Measurements from ENCODE around the gene AADAC. TPM values are rescaled to one million over a fixed set of nuclear protein-coding genes. Genes with fewer than 3 reads are reported as not detected.
"Not testable (repeated sequence)": the region's sequence is repeated elsewhere in the genome, so short reads cannot be mapped to it uniquely, and the experiment has no call there.

Gene AADAC, protein sequence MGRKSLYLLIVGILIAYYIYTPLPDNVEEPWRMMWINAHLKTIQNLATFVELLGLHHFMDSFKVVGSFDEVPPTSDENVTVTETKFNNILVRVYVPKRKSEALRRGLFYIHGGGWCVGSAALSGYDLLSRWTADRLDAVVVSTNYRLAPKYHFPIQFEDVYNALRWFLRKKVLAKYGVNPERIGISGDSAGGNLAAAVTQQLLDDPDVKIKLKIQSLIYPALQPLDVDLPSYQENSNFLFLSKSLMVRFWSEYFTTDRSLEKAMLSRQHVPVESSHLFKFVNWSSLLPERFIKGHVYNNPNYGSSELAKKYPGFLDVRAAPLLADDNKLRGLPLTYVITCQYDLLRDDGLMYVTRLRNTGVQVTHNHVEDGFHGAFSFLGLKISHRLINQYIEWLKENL
- 1.3 and 1.4 TPM in 2 replicates for total RNA-seq (ENCODE audit: low replicate concordance)
- long read RNA-seq, transcript AADAC-201 (5 exons, 1,642 nt), result major isoform, 12 of 13 reads
- long read RNA-seq, partial matches to known transcripts, result 0 of 13 reads
- long read RNA-seq, other reads (novel, unspliced or antisense), result 1 of 13 reads

DNA sequence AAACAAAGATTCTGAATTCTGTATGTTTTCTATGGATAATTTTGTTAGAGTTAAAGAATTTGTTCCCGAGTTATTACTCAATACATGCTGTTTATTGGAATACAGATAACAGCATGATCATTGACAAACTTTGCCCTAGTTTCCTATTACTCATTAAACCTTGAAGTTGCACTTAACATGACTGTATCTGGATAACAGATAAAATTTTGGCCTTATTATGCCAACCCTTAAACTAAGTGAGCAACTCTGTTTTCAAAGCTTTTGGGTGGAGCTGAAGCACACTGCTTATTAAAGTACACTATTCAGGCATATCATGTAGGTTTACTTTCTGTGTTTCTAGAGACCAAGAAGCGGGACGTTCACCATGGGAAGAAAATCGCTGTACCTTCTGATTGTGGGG is at the start of gene AADAC:
TSS of gene AADAC (plus strand) at position 318 of the 400 bp plus-strand sequence. CDS start at position 365, 47 bp downstream.
- H3K4me1 Mint-ChIP-seq (ENCODE audit: unreplicated experiment), result peaks cover 17% of the 10 kb centered on the region
- H3K9me3 Mint-ChIP-seq, result no peaks in the 10 kb centered on the region
- no peak for TF ChIP-seq CTCF (conservative IDR thresholded peaks at IDR 0.05)
- H3K27ac Mint-ChIP-seq, result no peak within 1 kb of the TSS
- H3K4me3 Mint-ChIP-seq, result no peak within 1 kb of the TSS
- H3K27me3 Mint-ChIP-seq, result no peaks in the 10 kb centered on the region
- no peak for DNase-seq (ENCODE audit: extremely low spot score, unreplicated experiment)
- H3K36me3 Mint-ChIP-seq, result no peaks in the 10 kb centered on the region

DNA sequence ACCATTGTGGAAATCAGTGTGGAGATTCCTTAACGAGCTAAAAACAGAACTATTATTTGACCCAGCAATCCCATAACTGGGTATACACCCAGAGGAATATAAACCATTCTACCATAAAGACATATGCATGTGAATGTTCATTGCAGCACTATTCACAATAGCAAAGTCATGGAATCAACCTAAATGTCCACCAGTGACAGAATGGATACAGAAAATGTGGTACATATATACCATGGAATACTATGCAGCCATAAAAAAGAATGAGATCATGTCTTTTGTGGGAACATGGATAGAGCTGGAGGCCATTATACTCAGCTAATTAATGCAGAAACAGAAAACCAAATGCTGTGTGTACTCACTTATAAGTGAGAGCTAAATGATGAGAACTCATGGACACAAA is 49.2 kb upstream of the AADAC start:
- not testable (repeated sequence) for H3K4me3 Mint-ChIP-seq; H3K4me1 Mint-ChIP-seq (ENCODE audit: unreplicated experiment); DNase-seq (ENCODE audit: extremely low spot score, unreplicated experiment); H3K36me3 Mint-ChIP-seq; H3K9me3 Mint-ChIP-seq; H3K27ac Mint-ChIP-seq; H3K27me3 Mint-ChIP-seq

GRCh38 chr3:151765685-151766084 is 48.2 kb upstream of the AADAC start:
- Mint-ChIP-seq H3K36me3 (no peaks in the 10 kb centered on the region), H3K4me1 (ENCODE audit: unreplicated experiment) (peaks cover 6% of the 10 kb centered on the region), H3K27me3 (no peaks in the 10 kb centered on the region), H3K27ac (no peak overlapping the region), H3K9me3 (no peaks in the 10 kb centered on the region), H3K4me3 (no peak overlapping the region)
- DNase-seq (ENCODE audit: extremely low spot score, unreplicated experiment), result no peak
- TF ChIP-seq CTCF (conservative IDR thresholded peaks at IDR 0.05), result no peak

- Mint-ChIP-seq H3K27me3 (no peaks in the 10 kb centered on the region), H3K4me3 (no peak overlapping the region), H3K9me3 (no peaks in the 10 kb centered on the region), H3K36me3 (no peaks in the 10 kb centered on the region), H3K27ac (no peak overlapping the region), H3K4me1 (ENCODE audit: unreplicated experiment) (peaks cover 6% of the 10 kb centered on the region)
- DNase-seq (ENCODE audit: extremely low spot score, unreplicated experiment), result no peak
- TF ChIP-seq CTCF (conservative IDR thresholded peaks at IDR 0.05), result no peak
Measured at GRCh38 chr3:151766454-151766853, 47.5 kb upstream of the AADAC start.

DNA sequence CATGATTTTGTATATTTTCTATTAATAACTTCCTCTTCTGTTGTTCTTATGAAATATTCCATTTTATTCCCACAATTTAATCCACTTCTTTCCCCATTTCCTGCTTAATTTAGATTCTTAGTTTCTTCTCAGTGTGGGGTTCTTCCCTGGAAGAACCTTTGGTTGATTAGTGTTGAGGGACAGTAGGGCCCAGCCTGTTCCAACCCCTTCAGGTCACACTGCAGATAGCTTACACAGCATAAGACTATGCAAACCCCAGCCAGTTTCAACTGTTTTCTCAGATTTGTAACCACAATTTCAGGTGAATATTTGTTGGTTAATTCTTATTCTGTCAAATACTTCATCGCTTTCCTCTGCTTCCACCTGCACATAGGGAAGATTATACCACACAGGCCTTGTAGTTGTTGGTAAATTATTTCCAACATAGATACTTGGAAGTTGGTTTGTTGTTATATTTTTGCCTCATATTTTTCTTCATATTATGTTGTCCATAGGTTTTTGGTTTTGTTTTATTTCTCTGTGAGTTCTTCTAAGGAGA is 45.5 kb upstream of the AADAC start:
- H3K27ac Mint-ChIP-seq, result no peak overlapping the region
- peaks cover 6% of the 10 kb centered on the region for H3K9me3 Mint-ChIP-seq
- H3K4me1 Mint-ChIP-seq (ENCODE audit: unreplicated experiment), result peaks cover 15% of the 10 kb centered on the region

More for the DNA sequence above, 45.5 kb upstream of the AADAC start:
- no peak overlapping the region for H3K4me3 Mint-ChIP-seq
- peaks cover 5% of the 10 kb centered on the region for H3K36me3 Mint-ChIP-seq
- no peak for DNase-seq (ENCODE audit: extremely low spot score, unreplicated experiment)
- no peak for TF ChIP-seq CTCF (conservative IDR thresholded peaks at IDR 0.05)
- H3K27me3 Mint-ChIP-seq, result no peaks in the 10 kb centered on the region
